Common myeloid progenitor, CD34-positive (primary cell): ENCODE results near the gene PITPNC1.

Experiments used
- CTCF ChIA-PET: fragments of 350-600 bp; sonication (Branson Sonifier 250); formaldehyde crosslinking; loops from one replicate; lab custom pipeline; 2021; ENCODE audit warnings: antibody characterized with exemption; lab: Charles Lee
- POLR2A ChIA-PET: fragments of 350-600 bp; sonication (Branson Sonifier 250); formaldehyde crosslinking; loops from one replicate; lab custom pipeline; 2021; ENCODE audit warnings: antibody characterized with exemption; lab: Charles Lee
- DNase-seq, 3 donors: peaks; one replicate each; pipeline versions ENCODE4 v3.0.0 to v3.0.0-alpha.2; 2013
- H3K27ac ChIP-seq, 2 experiments: 1 replicate in 1 of 2; 2 replicates in 1 of 2; pipeline ENCODE4 v1.7.0; 2013; ENCODE audit warnings: inconsistent platforms in 2 of 2, low read length in 2 of 2, mild to moderate bottlenecking in 2 of 2, low read depth in 1 of 2, moderate library complexity in 1 of 2; ENCODE audit not compliant: severe bottlenecking in 2 of 2, insufficient read depth in 1 of 2, poor library complexity in 1 of 2
- H3K27me3 ChIP-seq, 5 experiments: replicated peaks in 2 of 5; 1 replicate in 3 of 5; 2 replicates in 2 of 5; pipeline versions ENCODE4 v1.6.1 to v1.7.0; 2013; ENCODE audit warnings: low read length in 4 of 5, mild to moderate bottlenecking in 2 of 5, moderate library complexity in 2 of 5, inconsistent platforms in 1 of 5; ENCODE audit not compliant: insufficient read depth in 5 of 5, control insufficient read depth in 4 of 5
- H3K36me3 ChIP-seq, 4 experiments: 1 replicate in 2 of 4; 2 replicates in 2 of 4; pipeline versions ENCODE4 v1.6.1 to v1.7.0; 2013; ENCODE audit warnings: low read length in 3 of 4, control low read depth in 1 of 4, mild to moderate bottlenecking in 1 of 4; ENCODE audit not compliant: control insufficient read depth in 4 of 4, insufficient read depth in 4 of 4
- H3K4me1 ChIP-seq, 4 experiments: 1 replicate in 3 of 4; 2 replicates in 1 of 4; pipeline versions ENCODE4 v1.6.1 to v1.7.1; 2013; ENCODE audit warnings: low read length in 3 of 4, mild to moderate bottlenecking in 3 of 4, control low read depth in 1 of 4, inconsistent platforms in 1 of 4, moderate library complexity in 1 of 4; ENCODE audit not compliant: control insufficient read depth in 4 of 4, insufficient read depth in 4 of 4; ENCODE audit errors: control extremely low read depth in 1 of 4
- H3K4me3 ChIP-seq, 7 experiments: 1 replicate in 4 of 7; 2 replicates in 3 of 7; pipeline versions ENCODE4 v1.5.1 to v1.7.0; 2013; ENCODE audit warnings: mild to moderate bottlenecking in 7 of 7, low read length in 6 of 7, moderate library complexity in 6 of 7, inconsistent platforms in 2 of 7, low read depth in 2 of 7, control low read depth in 1 of 7; ENCODE audit not compliant: insufficient read depth in 4 of 7, control insufficient read depth in 1 of 7; ENCODE audit errors: extremely low read depth in 1 of 7
- H3K9me3 ChIP-seq, 5 experiments: 1 replicate in 4 of 5; 2 replicates in 1 of 5; pipeline versions ENCODE4 v1.6.1 to v1.7.1; 2013; ENCODE audit warnings: low read length in 4 of 5, mild to moderate bottlenecking in 2 of 5, inconsistent platforms in 1 of 5, low read depth in 1 of 5, moderate library complexity in 1 of 5; ENCODE audit not compliant: control insufficient read depth in 4 of 5, insufficient read depth in 2 of 5; ENCODE audit errors: control extremely low read depth in 1 of 5
- WGBS: methylation state at CpG from one replicate; pipeline ENCODE4 v1.1.5; 2013; ENCODE audit not compliant: insufficient coverage; 5-methylcytosine and 5-hydroxymethylcytosine counted together

The PITPNC1 gene

GRCh38 chr17:67441052-67441895 is 64.2 kb downstream of the PITPNC1 start:
- POLR2A ChIA-PET: interaction anchor here (0.6 kb wide), 1 partner anchor 23 kb away, joined by 3 read pairs; no protein-coding TSS in a partner anchor

GRCh38 chr17:67441896-67442219 is 64.8 kb downstream of the PITPNC1 start:
- no CpG with 5 or more reads among the region's 1 CpG for WGBS
- CTCF ChIA-PET: interaction anchor here (0.8 to 3.0 kb wide), 9 partner anchors 10 to 66 kb away, joined by 3 to 18 read pairs (median 5); no protein-coding TSS in a partner anchor
- DNase-seq: no peak
- no peaks in the 10 kb centered on the region for H3K27me3 ChIP-seq
- no peaks in the 10 kb centered on the region for H3K36me3 ChIP-seq
- H3K4me3 ChIP-seq: no peak overlapping the region
- no peaks in the 10 kb centered on the region for H3K9me3 ChIP-seq
- H3K27ac ChIP-seq: no peak overlapping the region
- POLR2A ChIA-PET: no interaction called here
- peaks cover 11 to 35% (median 30%) of the 10 kb centered on the region in 4 experiments for H3K4me1 ChIP-seq

More at GRCh38 chr17:67441052-67441895, 64.2 kb downstream of the PITPNC1 start:
- Histone ChIP-seq H3K36me3 (no peaks in the 10 kb centered on the region), H3K27ac (no peak overlapping the region), H3K4me1 (peaks cover 11 to 35% (median 30%) of the 10 kb centered on the region in 4 experiments), H3K4me3 (peak overlapping the region in 3 of 7 experiments; percentile 4 to 16 (median 6)), H3K27me3 (no peaks in the 10 kb centered on the region), H3K9me3 (no peaks in the 10 kb centered on the region)
- peak; percentile 37 to 84 (median 72) for DNase-seq
- CTCF ChIA-PET: interaction anchor here (0.6 to 3.0 kb wide), 11 partner anchors 10 to 1049 kb away, joined by 3 to 18 read pairs (median 3); no protein-coding TSS in a partner anchor
- WGBS: 77% methylated on average over 15 of the region's 19 CpGs

- POLR2A ChIA-PET: interaction anchor here (0.6 to 0.7 kb wide), 2 partner anchors 52 to 657 kb away, joined by 3 to 4 read pairs; no protein-coding TSS in a partner anchor
- WGBS: 61% methylated on average over 8 of the region's 13 CpGs
- CTCF ChIA-PET: interaction anchor here (0.8 to 3.0 kb wide), 4 partner anchors 13 to 67 kb away, joined by 3 to 18 read pairs (median 6); no protein-coding TSS in a partner anchor
- Histone ChIP-seq H3K4me1 (peaks cover 11 to 35% (median 30%) of the 10 kb centered on the region in 4 experiments), H3K36me3 (no peaks in the 10 kb centered on the region), H3K9me3 (no peaks in the 10 kb centered on the region), H3K4me3 (no peak overlapping the region), H3K27ac (no peak overlapping the region), H3K27me3 (no peaks in the 10 kb centered on the region)
- no peak for DNase-seq
Measured at GRCh38 chr17:67442787-67443624, 65.9 kb downstream of the PITPNC1 start.

GRCh38 chr17:67443931-67444595 is 67.0 kb downstream of the PITPNC1 start:
- ChIA-PET POLR2A (no interaction called here), CTCF (no interaction called here)
- H3K27me3 ChIP-seq: no peaks in the 10 kb centered on the region
- 36% methylated on average over 5 of the region's 6 CpGs for WGBS
- no peak overlapping the region for H3K27ac ChIP-seq
- H3K9me3 ChIP-seq: no peaks in the 10 kb centered on the region
- peak in 2 of 3 donors; percentile 46 to 62 for DNase-seq
- H3K4me1 ChIP-seq: peaks cover 11 to 35% (median 30%) of the 10 kb centered on the region in 4 experiments
- H3K36me3 ChIP-seq: no peaks in the 10 kb centered on the region
- H3K4me3 ChIP-seq: no peak overlapping the region

DNA sequence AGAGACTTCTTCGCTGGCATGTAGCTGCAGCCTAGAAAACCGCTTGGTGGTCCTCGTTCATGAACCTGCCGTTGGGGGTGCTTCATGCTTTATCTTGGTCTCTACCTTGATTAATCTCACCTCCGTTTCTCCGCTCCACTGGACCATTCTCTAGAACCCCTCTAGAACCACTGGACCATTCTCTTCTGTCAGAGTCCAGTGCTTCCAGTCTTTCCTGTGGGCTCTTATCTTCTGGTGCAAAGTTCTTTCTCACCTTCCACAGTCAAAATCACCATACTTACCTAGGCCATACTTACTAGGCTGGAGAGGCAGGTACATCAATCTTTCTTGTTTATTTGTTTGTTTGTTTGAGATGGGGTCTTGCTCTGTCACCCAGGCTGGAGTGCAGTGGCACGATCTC is 71.4 kb downstream of the PITPNC1 start:
- no peak for DNase-seq
- 97% methylated on average over 7 of the region's 7 CpGs for WGBS
- Histone ChIP-seq H3K4me1 (peaks cover 6 to 15% (median 12%) of the 10 kb centered on the region in 4 experiments), H3K4me3 (no peak overlapping the region), H3K9me3 (no peaks in the 10 kb centered on the region), H3K27me3 (no peaks in the 10 kb centered on the region), H3K36me3 (no peaks in the 10 kb centered on the region), H3K27ac (no peak overlapping the region)
- ChIA-PET POLR2A (no interaction called here), CTCF (no interaction called here)

- CTCF ChIA-PET: interaction anchor here (1.0 to 1.8 kb wide), 2 partner anchors 10 to 74 kb away, joined by 3 to 5 read pairs; no protein-coding TSS in a partner anchor
- Histone ChIP-seq H3K27me3 (no peaks in the 10 kb centered on the region), H3K36me3 (no peaks in the 10 kb centered on the region), H3K27ac (no peak overlapping the region), H3K4me3 (no peak overlapping the region), H3K9me3 (no peaks in the 10 kb centered on the region), H3K4me1 (peaks cover 6 to 13% (median 9%) of the 10 kb centered on the region in 4 experiments)
- WGBS: 93% methylated on average over 5 of the region's 6 CpGs
- DNase-seq: no peak
- POLR2A ChIA-PET: no interaction called here
Measured at GRCh38 chr17:67449065-67449464, 72.0 kb downstream of the PITPNC1 start.
